RWPE2 (cell line): ENCODE measurements around the gene LPIN3.

ENCODE experiments used
- ATAC-seq: fragments of 200-7000 bp; cut with Tn5 transposase; 3 replicates; pipeline ENCODE4 v1.9.1; 2021; ENCODE audit warnings: low read depth
- DNase-seq: peaks from one replicate; pipeline ENCODE4 v3.0.0-alpha.2; 2020; ENCODE audit warnings: low spot score
- H3K27ac ChIP-seq: fragments of 450-650 bp; 2 replicates; pipeline ENCODE4 v1.5.1; 2017; ENCODE audit warnings: mild to moderate bottlenecking; ENCODE audit not compliant: poor library complexity, severe bottlenecking
- H3K27me3 ChIP-seq: fragments of 250-450 bp; sonication (Bioruptor Pico); 2 replicates; pipeline ENCODE4 v1.5.1; 2021; ENCODE audit warnings: mild to moderate bottlenecking, moderate library complexity; ENCODE audit not compliant: insufficient read depth, poor library complexity, severe bottlenecking
- H3K36me3 ChIP-seq: fragments of 250-450 bp; sonication (Bioruptor Pico); 2 replicates; pipeline ENCODE4 v1.5.1; 2020; ENCODE audit warnings: low read depth, mild to moderate bottlenecking, moderate library complexity
- H3K4me1 ChIP-seq: fragments of 250-450 bp; sonication (Bioruptor Pico); 2 replicates; pipeline ENCODE4 v1.5.1; 2021; ENCODE audit warnings: mild to moderate bottlenecking, moderate library complexity; ENCODE audit not compliant: insufficient read depth, poor library complexity, severe bottlenecking
- H3K4me3 ChIP-seq: fragments of 250-450 bp; sonication (Bioruptor Pico); 2 replicates; pipeline ENCODE4 v1.5.1; 2021; ENCODE audit warnings: mild to moderate bottlenecking, moderate library complexity; ENCODE audit not compliant: severe bottlenecking
- H3K9me3 ChIP-seq: fragments of 250-450 bp; sonication (Bioruptor Pico); 2 replicates; pipeline ENCODE4 v1.5.1; 2021; ENCODE audit warnings: mild to moderate bottlenecking, moderate library complexity; ENCODE audit not compliant: severe bottlenecking
- CTCF ChIP-seq: fragments of 450-650 bp; IDR thresholded peaks from one replicate; pipeline ENCODE4 v1.5.1; 2017; ENCODE audit warnings: mild to moderate bottlenecking, moderate library complexity; ENCODE audit not compliant: poor library complexity, severe bottlenecking

LPIN3 gene

GRCh38 chr20:41358230-41358629 is 17.6 kb downstream of the LPIN3 start:
- no peak for ATAC-seq
- no peaks in the 10 kb centered on the region for H3K9me3 ChIP-seq
- H3K27me3 ChIP-seq = no peaks in the 10 kb centered on the region
- peak; percentile 6 for TF ChIP-seq CTCF
- H3K4me1 ChIP-seq = no peaks in the 10 kb centered on the region
- H3K27ac ChIP-seq = no peak overlapping the region
- no peak for DNase-seq
- no peak overlapping the region for H3K4me3 ChIP-seq
- H3K36me3 ChIP-seq = peaks cover 27% of the 10 kb centered on the region

- DNase-seq (no peak), ATAC-seq (no peak)
- H3K27me3 ChIP-seq = no peaks in the 10 kb centered on the region
- no peak for TF ChIP-seq CTCF
- H3K4me1 ChIP-seq = no peaks in the 10 kb centered on the region
- H3K9me3 ChIP-seq = no peaks in the 10 kb centered on the region
- no peak overlapping the region for H3K4me3 ChIP-seq
- H3K36me3 ChIP-seq = peaks cover 27% of the 10 kb centered on the region
- no peak overlapping the region for H3K27ac ChIP-seq
These were observed 18.1 kb downstream of the LPIN3 start for GRCh38 chr20:41358717-41359116.

GRCh38 chr20:41359541-41360011 is 19.0 kb downstream of the LPIN3 start:
- Histone ChIP-seq H3K36me3 (peaks cover 27% of the 10 kb centered on the region), H3K4me3 (no peak overlapping the region), H3K27me3 (peaks cover 5% of the 10 kb centered on the region), H3K4me1 (no peaks in the 10 kb centered on the region), H3K27ac (no peak overlapping the region), H3K9me3 (no peaks in the 10 kb centered on the region)
- DNase-seq = peak; percentile 81
- ATAC-seq = no peak; the same call in 2 of the 3 replicates
- no peak for TF ChIP-seq CTCF

- no peak overlapping the region for H3K4me3 ChIP-seq
- peak; percentile 83 for DNase-seq
- no peak overlapping the region for H3K27ac ChIP-seq
- H3K36me3 ChIP-seq = peaks cover 15% of the 10 kb centered on the region
- no peak for TF ChIP-seq CTCF
- H3K4me1 ChIP-seq = no peaks in the 10 kb centered on the region
- H3K27me3 ChIP-seq = peaks cover 20% of the 10 kb centered on the region
- H3K9me3 ChIP-seq = no peaks in the 10 kb centered on the region
- peak; percentile 3; the same call in 2 of the 3 replicates for ATAC-seq
These were observed 20.5 kb downstream of the LPIN3 start for GRCh38 chr20:41360831-41361756.
